Stimulated activated CD4-positive, alpha-beta T cell treated with anti-CD3 and anti-CD28 coated beads, Interleukin-4, amount 100 ng/mL, for 24 hours (primary cell): Measurements from ENCODE around the gene ABCC9.
"Not testable (repeated sequence)": the region's sequence is repeated elsewhere in the genome, so short reads cannot be mapped to it uniquely, and the experiment has no call there.

Source experiments
- DNase-seq: peaks from one replicate; pipeline ENCODE4 v3.0.0-alpha.2; 2020

The ABCC9 gene

DNA sequence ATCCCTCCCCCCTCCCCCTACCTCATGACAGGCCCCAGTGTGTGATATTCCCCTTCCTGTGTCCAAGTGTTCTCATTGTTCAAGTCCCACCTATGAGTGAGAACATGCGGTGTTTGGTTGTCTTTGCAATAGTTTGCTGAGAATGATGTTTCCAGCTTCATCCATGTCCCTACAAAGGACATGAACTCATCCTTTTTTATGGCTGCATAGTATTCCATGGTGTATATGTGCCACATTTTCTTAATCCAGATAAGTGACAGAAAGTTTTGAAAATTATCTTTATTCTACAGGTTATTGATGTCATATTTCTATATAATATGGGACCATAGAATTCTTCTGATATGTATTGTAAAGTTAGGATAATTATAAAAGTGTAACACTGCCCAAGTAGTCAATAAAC lies 11.3 kb downstream of the ABCC9 start:
- not testable (repeated sequence) for DNase-seq

- no peak for DNase-seq
These were observed 15.8 kb downstream of the ABCC9 start for GRCh38 chr12:21925296-21925913.

GRCh38 chr12:21921436-21921835 lies 19.8 kb downstream of the ABCC9 start:
- DNase-seq: no peak

DNA sequence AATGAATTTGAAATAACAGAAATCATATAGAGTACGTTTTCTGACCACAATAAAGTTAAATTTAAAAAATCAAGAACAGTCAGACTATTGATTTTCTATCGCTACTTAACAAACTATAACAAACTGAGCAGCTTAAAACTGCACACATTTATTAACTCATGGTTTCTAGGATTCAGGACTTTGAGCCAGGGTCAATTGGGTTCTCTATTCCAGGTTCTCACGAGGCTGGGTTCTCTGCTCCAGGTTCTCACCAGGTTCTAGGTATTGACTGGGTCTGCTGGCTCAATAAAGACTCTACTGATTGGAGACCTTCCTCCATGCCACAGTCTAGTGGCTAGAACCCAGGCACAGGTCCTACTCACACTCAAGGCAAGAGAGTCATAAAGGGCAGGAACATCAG lies 22.8 kb downstream of the ABCC9 start:
- DNase-seq: no peak

GRCh38 chr12:21913823-21914222 lies 27.4 kb downstream of the ABCC9 start:
- no peak for DNase-seq

DNA sequence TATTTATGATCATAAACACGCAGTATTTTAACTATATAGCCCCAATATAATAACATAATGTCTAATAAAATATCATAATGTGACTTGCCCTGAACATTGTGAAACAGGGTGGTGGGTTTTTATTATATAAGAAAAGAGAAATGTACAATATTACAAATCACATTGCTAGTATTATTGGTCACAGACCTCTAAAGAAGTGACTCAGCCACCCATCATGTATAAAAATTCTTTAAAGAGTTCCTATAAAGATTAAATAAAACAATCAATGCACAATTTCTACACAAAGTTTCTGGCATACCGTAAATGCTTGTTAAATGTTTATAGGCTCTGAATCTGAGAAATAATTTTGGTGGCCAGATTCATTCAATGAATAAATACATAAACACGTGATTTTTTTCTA lies 28.9 kb downstream of the ABCC9 start:
- DNase-seq: no peak

DNA sequence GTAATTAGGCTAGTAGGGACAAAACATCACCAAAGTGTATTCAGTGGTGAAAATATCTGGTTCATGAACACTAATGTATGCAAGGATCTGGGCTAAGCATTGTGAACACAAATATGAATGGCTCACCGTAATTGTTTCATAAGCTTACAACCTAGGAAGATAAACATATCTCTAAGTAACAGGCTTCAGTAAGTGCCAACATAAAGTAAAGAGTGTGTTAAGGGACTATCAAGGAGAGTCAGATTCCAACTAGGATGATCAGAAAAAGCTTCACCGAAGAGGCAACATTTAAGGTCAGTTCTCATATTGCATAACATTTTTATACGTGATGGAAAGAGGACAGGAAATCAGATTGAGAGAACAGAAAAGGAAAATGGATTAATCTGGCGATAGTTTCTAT lies 29.4 kb downstream of the ABCC9 start:
- no peak for DNase-seq

- DNase-seq: no peak
These were observed 30.6 kb downstream of the ABCC9 start for GRCh38 chr12:21910657-21911056.

GRCh38 chr12:21907948-21908837 lies 33.0 kb downstream of the ABCC9 start:
- DNase-seq: no peak

- DNase-seq: no peak
These were observed 34.2 kb downstream of the ABCC9 start for GRCh38 chr12:21906919-21907493.

DNA sequence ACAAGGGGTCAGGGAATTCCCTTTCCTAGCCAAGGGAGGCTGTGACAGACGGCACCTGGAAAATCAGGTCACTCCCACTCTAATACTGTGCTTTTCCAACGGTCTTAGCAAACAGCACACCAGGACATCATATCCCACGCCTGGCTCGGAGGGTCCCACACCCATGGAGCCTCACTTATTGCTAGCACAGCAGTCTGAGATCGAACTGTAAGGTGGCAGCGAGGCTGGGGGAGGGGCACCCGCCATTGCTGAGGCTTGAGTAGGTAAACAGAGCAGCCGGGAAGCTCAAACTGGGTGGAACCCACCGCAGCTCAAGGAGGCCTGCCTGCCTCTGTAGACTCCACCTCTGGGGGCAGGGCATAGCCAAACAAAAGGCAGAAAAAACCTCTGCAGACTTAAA lies 41.7 kb downstream of the ABCC9 start:
- DNase-seq: not testable (repeated sequence)

DNA sequence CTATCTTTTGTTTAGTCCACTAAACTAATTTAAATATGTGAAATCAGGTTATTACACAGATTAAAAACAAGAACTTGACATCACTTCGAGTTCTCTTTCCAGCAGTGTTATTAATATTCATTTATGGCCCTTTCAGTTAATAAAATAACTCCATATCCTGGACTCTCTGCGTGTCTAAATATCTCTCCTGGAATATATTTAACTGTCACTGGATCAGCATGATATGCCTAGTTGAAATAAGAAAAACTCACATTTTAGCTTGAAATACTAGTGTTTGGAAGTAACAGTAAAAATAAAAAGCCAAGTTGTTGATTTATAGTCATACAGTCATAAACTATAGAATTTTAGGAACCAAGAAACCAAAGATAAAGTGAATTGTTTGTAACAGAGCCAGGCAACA lies 45.6 kb downstream of the ABCC9 start:
- DNase-seq: no peak

DNA sequence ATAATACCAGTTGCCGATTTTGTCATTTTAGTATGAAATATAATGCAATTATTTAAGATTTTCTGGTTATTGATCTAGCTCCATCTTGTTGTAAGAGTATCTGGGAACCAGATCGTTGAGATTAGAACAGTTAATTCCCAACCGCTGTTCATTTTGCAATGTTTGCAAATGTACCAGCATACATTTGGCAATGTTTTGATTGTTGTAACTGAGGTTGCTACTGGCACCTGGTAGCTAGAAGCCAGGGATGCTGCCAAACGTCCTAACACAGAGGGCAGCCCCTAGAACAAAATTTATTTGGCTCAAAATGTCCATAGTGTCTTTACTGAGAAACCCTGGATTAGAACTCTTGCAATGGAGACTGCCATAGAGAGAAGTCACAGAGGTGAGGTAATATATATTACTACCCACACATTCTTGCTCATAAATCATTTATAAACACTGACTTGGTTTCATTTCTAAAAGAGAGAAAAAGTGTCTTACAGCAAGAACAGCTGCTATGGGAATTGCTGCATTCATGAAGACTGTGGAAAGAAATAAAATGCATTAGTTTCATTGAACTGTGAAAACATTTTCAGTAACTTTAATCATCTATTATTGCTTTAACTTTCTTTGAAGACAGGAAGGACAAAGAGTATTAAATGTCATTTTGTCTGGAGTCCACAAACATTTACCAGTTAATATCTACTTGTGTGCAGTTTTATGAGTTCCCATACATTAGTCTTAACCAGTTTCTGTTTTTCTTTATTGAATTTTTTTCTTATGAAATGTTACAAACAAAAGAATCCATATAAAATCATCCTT lies 46.2 kb downstream of the ABCC9 start:
- DNase-seq: no peak

DNA sequence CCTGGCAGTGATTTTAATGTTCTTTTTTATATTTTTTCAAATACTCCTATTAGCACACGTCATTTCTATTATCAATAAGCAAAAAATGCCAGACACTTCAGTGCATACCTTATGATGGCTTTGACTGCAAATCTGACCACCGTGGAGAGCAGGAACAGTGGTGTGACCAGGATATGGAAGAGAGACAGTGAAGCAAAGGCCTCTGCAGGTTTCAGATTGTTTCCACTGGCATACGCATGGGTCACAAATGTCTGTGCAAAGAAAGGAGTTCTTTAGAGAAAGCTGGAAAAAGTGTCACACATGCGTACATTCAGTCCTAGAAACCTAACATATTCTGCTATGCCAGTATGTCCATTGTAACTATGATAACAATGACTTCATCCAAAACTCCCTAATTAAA lies 47.3 kb downstream of the ABCC9 start:
- no peak for DNase-seq

DNA sequence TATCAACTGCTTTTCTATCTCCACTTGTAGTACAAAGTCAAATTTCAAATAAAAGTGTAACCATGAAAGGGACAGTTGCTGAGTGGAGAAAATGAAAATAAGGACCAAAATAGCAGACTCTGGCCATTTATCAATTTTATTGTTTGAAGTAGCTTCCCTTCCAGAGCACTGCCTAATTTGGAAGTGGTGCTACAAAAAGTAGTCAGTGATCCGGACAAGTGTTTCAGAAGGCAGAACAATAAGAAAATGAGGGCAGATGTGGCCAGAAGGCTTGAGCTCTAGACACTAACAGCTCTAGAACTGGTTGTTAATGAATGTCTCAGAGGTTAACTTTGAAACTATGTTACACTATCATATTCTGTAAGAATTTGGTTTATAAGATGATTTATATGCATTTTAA lies 48.9 kb downstream of the ABCC9 start:
- DNase-seq: no peak

DNA sequence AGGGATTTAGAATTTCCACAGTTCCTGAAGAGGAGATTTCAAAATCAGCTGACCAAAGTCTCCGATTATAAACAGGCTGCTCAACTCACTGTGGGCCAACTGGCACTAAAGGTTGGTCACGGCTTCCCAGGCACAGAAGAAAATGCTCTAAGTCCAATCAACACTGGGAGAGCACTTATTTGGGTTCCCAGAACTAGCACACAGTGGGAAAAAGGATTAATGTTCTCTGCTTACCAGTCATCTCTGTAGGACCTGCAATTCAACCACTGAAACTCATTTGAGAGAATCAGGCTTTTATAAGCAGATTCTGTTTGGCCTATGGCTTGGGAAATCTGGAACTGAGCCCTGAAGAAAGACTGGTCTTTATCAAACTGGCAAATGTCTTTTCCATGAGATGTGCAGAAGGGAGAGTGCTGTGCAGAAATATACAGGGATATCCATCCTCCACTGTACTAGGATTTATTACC lies 49.4 kb downstream of the ABCC9 start:
- no peak for DNase-seq

GRCh38 chr12:21888276-21888863 lies 52.9 kb downstream of the ABCC9 start:
- no peak for DNase-seq

GRCh38 chr12:21884936-21885335 lies 56.3 kb downstream of the ABCC9 start:
- DNase-seq: no peak

- no peak for DNase-seq
These were observed 58.6 kb downstream of the ABCC9 start for GRCh38 chr12:21882635-21883034.

DNA sequence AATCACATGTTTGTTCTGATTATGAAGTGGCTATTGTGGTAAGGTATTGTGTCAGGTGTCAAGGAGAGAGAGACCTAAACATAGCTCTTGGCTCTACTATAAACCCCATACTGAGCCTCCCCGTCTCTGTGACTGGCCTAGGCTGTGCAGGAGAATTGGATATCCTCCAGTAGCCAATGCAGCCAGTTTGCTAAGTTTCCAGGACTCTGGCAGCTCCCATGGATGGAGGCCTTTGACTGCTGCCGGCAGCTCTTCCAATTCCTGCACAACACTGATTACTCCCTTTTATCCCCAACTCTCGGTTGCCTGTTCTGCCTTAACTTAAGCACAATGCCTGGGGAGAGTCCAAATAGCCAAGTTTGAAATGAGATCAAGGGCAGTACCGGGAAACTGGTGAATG lies 59.3 kb downstream of the ABCC9 start:
- no peak for DNase-seq

DNA sequence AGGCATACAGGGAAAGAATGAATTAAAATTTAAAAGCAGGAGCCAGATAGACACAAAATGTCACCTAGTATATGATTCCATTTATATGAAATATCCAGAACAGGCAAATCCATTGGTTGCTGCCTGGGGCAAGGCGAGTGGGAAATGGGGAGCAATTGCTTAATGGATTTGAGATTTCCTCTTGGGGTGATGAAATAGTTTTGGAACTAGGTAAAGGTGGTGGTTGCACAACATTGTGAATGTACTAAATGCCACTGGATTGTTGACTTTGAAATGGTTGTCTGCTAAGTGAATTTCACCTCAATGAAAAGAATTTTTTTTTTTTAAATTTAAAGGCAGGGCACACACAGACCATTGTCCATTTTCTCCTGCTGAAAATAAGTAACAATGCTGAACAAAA lies 61.9 kb downstream of the ABCC9 start:
- no peak for DNase-seq

- no peak for DNase-seq
These were observed 63.8 kb downstream of the ABCC9 start for GRCh38 chr12:21877293-21877982.
